Measurements from ENCODE around the gene ADAMTS13.

- no peak for TF ChIP-seq CTCF (IDR thresholded peaks at IDR 0.05; ENCODE audit: extremely low read depth in 1 of 2, insufficient read depth in 1 of 2, low read depth in 1 of 2, low read length in 2 of 2)
- no peak for TF ChIP-seq POLR2AphosphoS5 (IDR thresholded peaks at IDR 0.05; ENCODE audit: insufficient read depth, low read depth, low read length)
- TF ChIP-seq POLR2A (IDR thresholded peaks at IDR 0.05; ENCODE audit: low read depth, low read length), result no peak
- no peak for TF ChIP-seq EZH2 (IDR thresholded peaks at IDR 0.05; ENCODE audit: borderline replicate concordance, low read depth, low read length, severe bottlenecking)
- no peak for TF ChIP-seq MAX (IDR thresholded peaks at IDR 0.05; ENCODE audit: insufficient read depth, insufficient read length)
Measured at GRCh38 chr9:133379153-133380086, 42.7 kb upstream of the ADAMTS13 start.

Data from endothelial cell of umbilical vein (primary cell).